MM.1S (cell line): ENCODE data around the gene CD44.

Experiments
- DNase-seq: peaks from one replicate; pipeline ENCODE4 v3.0.0-alpha.2; 2015
- H2AFZ ChIP-seq: fragments of 300-600 bp; sonication (generic); 2 replicates; pipeline ENCODE4 v1.6.0; 2016; ENCODE audit warnings: antibody characterized with exemption, low read length
- H3F3A ChIP-seq: fragments of 300-600 bp; sonication (generic); 2 replicates; pipeline ENCODE4 v1.6.1; 2016; ENCODE audit warnings: mild to moderate bottlenecking, antibody characterized with exemption, low read length, moderate library complexity, mixed read lengths; ENCODE audit not compliant: insufficient read depth
- H3K27ac ChIP-seq: fragments of 300-600 bp; sonication (generic); 2 replicates; pipeline ENCODE4 v1.5.1; 2016; ENCODE audit warnings: mild to moderate bottlenecking, low read length
- H3K27me3 ChIP-seq: fragments of 300-600 bp; sonication (generic); replicated peaks from 2 replicates; pipeline ENCODE4 v1.6.0; 2016; ENCODE audit warnings: low read length; ENCODE audit not compliant: insufficient read depth
- H3K36me3 ChIP-seq: fragments of 300-600 bp; sonication (generic); replicated peaks from 2 replicates; pipeline ENCODE4 v1.6.1; 2016; ENCODE audit warnings: mild to moderate bottlenecking, low read length, mixed read lengths; ENCODE audit not compliant: insufficient read depth
- H3K4me1 ChIP-seq: fragments of 300-600 bp; sonication (generic); 2 replicates; pipeline ENCODE4 v1.6.1; 2016; ENCODE audit warnings: low read length, mixed read lengths
- H3K4me2 ChIP-seq: fragments of 300-600 bp; sonication (generic); 2 replicates; pipeline ENCODE4 v1.6.0; 2016; ENCODE audit warnings: low read depth, low read length
- H3K4me3 ChIP-seq: fragments of 300-600 bp; sonication (generic); 2 replicates; pipeline ENCODE4 v1.5.1; 2016; ENCODE audit warnings: low read length, mixed read lengths
- H3K79me2 ChIP-seq: fragments of 300-600 bp; sonication (generic); 2 replicates; pipeline ENCODE4 v1.6.1; 2016; ENCODE audit warnings: mixed run types, low read length, mixed read lengths
- H3K9ac ChIP-seq: fragments of 300-600 bp; sonication (generic); 2 replicates; pipeline ENCODE4 v1.6.1; 2016; ENCODE audit warnings: low read length, mixed read lengths
- H3K9me2 ChIP-seq: fragments of 300-600 bp; sonication (generic); replicated peaks from 2 replicates; pipeline ENCODE4 v1.6.1; 2016; ENCODE audit warnings: mild to moderate bottlenecking, low read length, mixed read lengths; ENCODE audit not compliant: insufficient read depth
- H3K9me3 ChIP-seq: fragments of 300-600 bp; sonication (generic); replicated peaks from 2 replicates; pipeline ENCODE4 v1.6.1; 2016; ENCODE audit warnings: mild to moderate bottlenecking, low read length, mixed read lengths; ENCODE audit not compliant: insufficient read depth
- H4K20me1 ChIP-seq: fragments of 300-600 bp; sonication (generic); 2 replicates; pipeline ENCODE4 v1.6.1; 2016; ENCODE audit warnings: mild to moderate bottlenecking, low read length, moderate library complexity, mixed read lengths; ENCODE audit not compliant: insufficient read depth
- CTCF ChIP-seq: fragments of 300-600 bp; sonication (generic); IDR thresholded peaks from 2 replicates; pipeline ENCODE4 v1.5.1; 2016; ENCODE audit warnings: antibody characterized with exemption, low read length, mixed read lengths
- EZH2 ChIP-seq: fragments of 300-600 bp; sonication (generic); optimal IDR thresholded peaks from 2 replicates; pipeline ENCODE3; 2017; ENCODE audit warnings: low read depth, mild to moderate bottlenecking, antibody characterized with exemption, low read length, mixed read lengths
- EZH2phosphoT487 ChIP-seq: fragments of 300-600 bp; sonication (generic); IDR thresholded peaks from 2 replicates; pipeline ENCODE4 v1.6.1; 2018; ENCODE audit warnings: antibody characterized with exemption, low read length

Gene CD44

GRCh38 chr11:35230388-35230787 is 91.4 kb downstream of the CD44 start:
- H3K36me3 ChIP-seq, result peaks cover 8% of the 10 kb centered on the region; the same call in 1 of the 2 replicates
- H3K4me3 ChIP-seq, result no peak overlapping the region
- H3K9me3 ChIP-seq, result no peaks in the 10 kb centered on the region
- H3K27me3 ChIP-seq, result no peaks in the 10 kb centered on the region
- no peak overlapping the region for H3K4me2 ChIP-seq
- TF ChIP-seq CTCF (no peak), EZH2 (no peak), EZH2phosphoT487 (no peak)
- 0 out of 2 replicates have a peak, but pooled peaks cover 3% of the 10 kb centered on the region for H3K4me1 ChIP-seq
- H3K9me2 ChIP-seq, result no peaks in the 10 kb centered on the region
- DNase-seq, result no peak
- no peak overlapping the region for H2AFZ ChIP-seq
- H3K27ac ChIP-seq, result no peak overlapping the region
- no peaks in the 10 kb centered on the region for H3K79me2 ChIP-seq
- no peak overlapping the region for H3K9ac ChIP-seq
- peaks cover 18% of the 10 kb centered on the region; the same call in 1 of the 2 replicates for H3F3A ChIP-seq
- H4K20me1 ChIP-seq, result no peaks in the 10 kb centered on the region

- H3K27me3 ChIP-seq, result no peaks in the 10 kb centered on the region
- H3K4me3 ChIP-seq, result no peak overlapping the region
- no peak for TF ChIP-seq EZH2
- no peak for TF ChIP-seq EZH2phosphoT487
- no peak for TF ChIP-seq CTCF
- DNase-seq, result no peak
- no peak overlapping the region for H2AFZ ChIP-seq
- no peaks in the 10 kb centered on the region for H3K9me2 ChIP-seq
- no peak overlapping the region for H3K9ac ChIP-seq
- no peak overlapping the region for H3K27ac ChIP-seq
- no peaks in the 10 kb centered on the region for H3K79me2 ChIP-seq
- no peaks in the 10 kb centered on the region for H3K9me3 ChIP-seq
- 0 out of 2 replicates have a peak, but pooled peaks cover 3% of the 10 kb centered on the region for H3K4me1 ChIP-seq
- H4K20me1 ChIP-seq, result no peaks in the 10 kb centered on the region
- H3K4me2 ChIP-seq, result no peak overlapping the region
- peaks cover 18% of the 10 kb centered on the region; the same call in 1 of the 2 replicates for H3F3A ChIP-seq
- peaks cover 8% of the 10 kb centered on the region; the same call in 1 of the 2 replicates for H3K36me3 ChIP-seq
Observed at GRCh38 chr11:35231076-35231860, 92.3 kb downstream of the CD44 start.

- Histone ChIP-seq H3K79me2 (no peaks in the 10 kb centered on the region), H3K9ac (no peak overlapping the region), H2AFZ (no peak overlapping the region), H3F3A (peaks cover 18% of the 10 kb centered on the region; the same call in 1 of the 2 replicates), H3K27ac (no peak overlapping the region), H4K20me1 (no peaks in the 10 kb centered on the region), H3K4me2 (no peak overlapping the region), H3K27me3 (no peaks in the 10 kb centered on the region), H3K4me3 (no peak overlapping the region), H3K36me3 (peaks cover 8% of the 10 kb centered on the region; the same call in 1 of the 2 replicates), H3K9me2 (no peaks in the 10 kb centered on the region), H3K4me1 (0 out of 2 replicates have a peak, but pooled peaks cover 3% of the 10 kb centered on the region), H3K9me3 (no peaks in the 10 kb centered on the region)
- TF ChIP-seq EZH2, result no peak
- TF ChIP-seq EZH2phosphoT487, result no peak
- no peak for TF ChIP-seq CTCF
- no peak for DNase-seq
Observed at GRCh38 chr11:35232891-35233330, 93.9 kb downstream of the CD44 start.
